CD4-positive, alpha-beta memory T cell (primary cell): ENCODE data around the gene RASL12. TPM values are rescaled to one million over a fixed set of nuclear protein-coding genes. Genes with fewer than 3 reads are reported as not detected.

Experiments
- CTCF ChIA-PET: fragments of 350-600 bp; sonication (Branson Sonifier 250); formaldehyde crosslinking; loops from one replicate; lab custom pipeline; 2021; ENCODE audit warnings: inconsistent platforms; ENCODE audit not compliant: partially characterized antibody; lab: Charles Lee
- POLR2A ChIA-PET: fragments of 350-600 bp; sonication (Branson Sonifier 250); formaldehyde crosslinking; loops from one replicate; lab custom pipeline; 2021; ENCODE audit not compliant: partially characterized antibody; lab: Charles Lee
- DNase-seq, 5 donors: peaks; one replicate each; pipeline versions ENCODE4 v3.0.0 to v3.0.0-alpha.2; 2020 to 2022; ENCODE audit warnings: mixed read lengths in 1 of 5
- H3K27ac ChIP-seq: one replicate; pipeline ENCODE4 v1.7.0; 2013; ENCODE audit warnings: low read depth, low read length
- H3K27me3 ChIP-seq: 2 replicates; pipeline ENCODE4 v1.7.0; 2013; ENCODE audit warnings: mild to moderate bottlenecking, low read length, moderate library complexity; ENCODE audit not compliant: insufficient read depth
- H3K36me3 ChIP-seq: 2 replicates; pipeline ENCODE4 v1.7.0; 2013; ENCODE audit warnings: mild to moderate bottlenecking, low read length, moderate library complexity; ENCODE audit not compliant: insufficient read depth
- H3K4me1 ChIP-seq: 2 replicates; pipeline ENCODE4 v1.7.0; 2013; ENCODE audit warnings: mild to moderate bottlenecking, low read length, moderate library complexity; ENCODE audit not compliant: insufficient read depth
- H3K4me3 ChIP-seq, 2 donors: one replicate each; pipeline ENCODE4 v1.7.0; 2013; ENCODE audit warnings: low read length in 2 of 2, mild to moderate bottlenecking in 1 of 2
- H3K9me3 ChIP-seq, 2 donors: one replicate each; pipeline ENCODE4 v1.7.0; 2013; ENCODE audit warnings: low read length in 2 of 2, control low read depth in 1 of 2; ENCODE audit not compliant: control insufficient read depth in 1 of 2
- H3K27ac Mint-ChIP-seq, 7 donors: one replicate each; pipeline ENCODE4 v1.8.0; 2020 to 2021; ENCODE audit warnings: mixed read lengths in 7 of 7, mild to moderate bottlenecking in 6 of 7, inconsistent platforms in 3 of 7, moderate library complexity in 3 of 7
- H3K27me3 Mint-ChIP-seq, 2 donors: one replicate each; pipeline ENCODE4 v1.8.0; 2020 to 2021; ENCODE audit warnings: mixed read lengths in 2 of 2
- H3K36me3 Mint-ChIP-seq, 2 donors: one replicate each; pipeline ENCODE4 v1.8.0; 2020 to 2021; ENCODE audit warnings: mixed read lengths in 2 of 2, inconsistent platforms in 1 of 2, mild to moderate bottlenecking in 1 of 2
- H3K4me1 Mint-ChIP-seq, 4 donors: one replicate each; pipeline ENCODE4 v1.8.0; 2020 to 2021; ENCODE audit warnings: mixed read lengths in 4 of 4, mild to moderate bottlenecking in 1 of 4
- H3K4me3 Mint-ChIP-seq, 8 donors: one replicate each; pipeline ENCODE4 v1.8.0; 2020 to 2021; ENCODE audit warnings: mixed read lengths in 8 of 8, mild to moderate bottlenecking in 7 of 8, moderate library complexity in 6 of 8, inconsistent platforms in 3 of 8
- H3K9me3 Mint-ChIP-seq, 8 donors: one replicate each; pipeline ENCODE4 v1.8.0; 2020 to 2021; ENCODE audit warnings: mixed read lengths in 8 of 8, mild to moderate bottlenecking in 5 of 8, inconsistent platforms in 3 of 8, moderate library complexity in 1 of 8
- intact Hi-C: fragments of 100-400 bp; cut with micrococcal nuclease; formaldehyde crosslinking; loops from one replicate; pipeline ENCODE4 v1.15.1; 2023
- polyA plus RNA-seq, 2 donors: library from polyadenylated mRNA; unstranded; fragments of 300-500 nt; fragmentation: Illumina TruSeq; gene quantifications; one replicate each; pipeline ENCODE4 v1.2.3, GENCODE V29; 2021
- total RNA-seq, 2 experiments: library from RNA; stranded (reverse); gene quantifications; one replicate each; pipeline ENCODE4 v1.2.3, GENCODE V29; 2021

The RASL12 gene
- total and polyA plus RNA-seq, 4 experiments from 2014 or later, result not detected

- Mint-ChIP-seq H3K9me3 (no peaks in the 10 kb centered on the region), H3K4me1 (no peaks in the 10 kb centered on the region), H3K27me3 (no peaks in the 10 kb centered on the region), H3K4me3 (no peak overlapping the region), H3K27ac (peak overlapping the region in 1 of 7 donors; percentile 52), H3K36me3 (peaks cover 1 to 11% of the 10 kb centered on the region in 2 donors)
- Histone ChIP-seq H3K4me1 (no peaks in the 10 kb centered on the region), H3K4me3 (no peak overlapping the region), H3K36me3 (no peaks in the 10 kb centered on the region), H3K9me3 (no peaks in the 10 kb centered on the region), H3K27me3 (no peaks in the 10 kb centered on the region), H3K27ac (no peak overlapping the region)
- CTCF ChIA-PET, result interaction anchor here (0.6 kb wide), 1 partner anchor 202 kb away, joined by 3 read pairs; no protein-coding TSS in a partner anchor
- intact Hi-C loops, result no loop called here
- POLR2A ChIA-PET, result no interaction called here
- no peak for DNase-seq
Observed at GRCh38 chr15:65091946-65092770, 24.4 kb upstream of the RASL12 start.

- H3K27me3 ChIP-seq, result no peaks in the 10 kb centered on the region
- no peak for DNase-seq
- H3K36me3 ChIP-seq, result no peaks in the 10 kb centered on the region
- no peaks in the 10 kb centered on the region for H3K9me3 ChIP-seq
- no peaks in the 10 kb centered on the region for H3K9me3 Mint-ChIP-seq
- H3K27ac ChIP-seq, result no peak overlapping the region
- ChIA-PET POLR2A (no interaction called here), CTCF (no interaction called here)
- H3K36me3 Mint-ChIP-seq, result peaks cover 0 to 1% of the 10 kb centered on the region in 2 donors
- peak overlapping the region in 2 of 7 donors; percentile 44 to 72 for H3K27ac Mint-ChIP-seq
- no peaks in the 10 kb centered on the region for H3K4me1 ChIP-seq
- H3K27me3 Mint-ChIP-seq, result peaks cover 0 to 2% of the 10 kb centered on the region in 2 donors
- no peak overlapping the region for H3K4me3 Mint-ChIP-seq
- intact Hi-C loops, result no loop called here
- H3K4me1 Mint-ChIP-seq, result no peaks in the 10 kb centered on the region
- H3K4me3 ChIP-seq, result no peak overlapping the region
Observed at GRCh38 chr15:65089206-65089824, 21.5 kb upstream of the RASL12 start.

- H3K4me3 ChIP-seq, result no peak overlapping the region
- DNase-seq, result no peak
- no peak overlapping the region for H3K4me3 Mint-ChIP-seq
- no peaks in the 10 kb centered on the region for H3K27me3 ChIP-seq
- H3K4me1 ChIP-seq, result no peaks in the 10 kb centered on the region
- CTCF ChIA-PET, result no interaction called here
- no peaks in the 10 kb centered on the region for H3K9me3 ChIP-seq
- H3K27ac Mint-ChIP-seq, result peak overlapping the region in 2 of 7 donors; percentile 7 to 44
- intact Hi-C loops, result no loop called here
- no peaks in the 10 kb centered on the region for H3K36me3 ChIP-seq
- peaks cover 2 to 3% of the 10 kb centered on the region in 2 donors for H3K27me3 Mint-ChIP-seq
- POLR2A ChIA-PET, result no interaction called here
- no peaks in the 10 kb centered on the region for H3K36me3 Mint-ChIP-seq
- no peaks in the 10 kb centered on the region for H3K9me3 Mint-ChIP-seq
- H3K4me1 Mint-ChIP-seq, result no peaks in the 10 kb centered on the region
- H3K27ac ChIP-seq, result no peak overlapping the region
Observed at GRCh38 chr15:65088643-65089021, 20.8 kb upstream of the RASL12 start.

GRCh38 chr15:65087873-65088642, 20.3 kb upstream of the RASL12 start:
- Histone ChIP-seq H3K36me3 (no peaks in the 10 kb centered on the region), H3K27me3 (no peaks in the 10 kb centered on the region), H3K4me1 (no peaks in the 10 kb centered on the region), H3K4me3 (no peak overlapping the region), H3K9me3 (no peaks in the 10 kb centered on the region), H3K27ac (no peak overlapping the region)
- no peak for DNase-seq
- Mint-ChIP-seq H3K27me3 (peaks cover 2 to 3% of the 10 kb centered on the region in 2 donors), H3K4me3 (no peak overlapping the region), H3K9me3 (no peaks in the 10 kb centered on the region), H3K4me1 (peaks cover 0 to 3% (median 0%) of the 10 kb centered on the region in 4 donors), H3K27ac (no peak overlapping the region), H3K36me3 (no peaks in the 10 kb centered on the region)
- intact Hi-C loops, result no loop called here
- POLR2A ChIA-PET, result no interaction called here
- CTCF ChIA-PET, result interaction anchor here (1.4 to 1.5 kb wide), 2 partner anchors 12 to 54 kb away, joined by 3 to 4 read pairs; no protein-coding TSS in a partner anchor

GRCh38 chr15:65087411-65087810, 19.6 kb upstream of the RASL12 start:
- Histone ChIP-seq H3K4me1 (peaks cover 4% of the 10 kb centered on the region), H3K9me3 (no peaks in the 10 kb centered on the region), H3K4me3 (no peak overlapping the region), H3K27me3 (no peaks in the 10 kb centered on the region), H3K36me3 (no peaks in the 10 kb centered on the region), H3K27ac (no peak overlapping the region)
- ChIA-PET CTCF (interaction anchor here (0.8 to 1.5 kb wide), 4 partner anchors 9 to 53 kb away, joined by 3 to 4 read pairs (median 3); no protein-coding TSS in a partner anchor), POLR2A (no interaction called here)
- H3K4me1 Mint-ChIP-seq, result peaks cover 5 to 10% (median 6%) of the 10 kb centered on the region in 4 donors
- no peak overlapping the region for H3K4me3 Mint-ChIP-seq
- no peaks in the 10 kb centered on the region for H3K36me3 Mint-ChIP-seq
- intact Hi-C loops, result no loop called here
- peak overlapping the region in 1 of 7 donors; percentile 41 for H3K27ac Mint-ChIP-seq
- peaks cover 8% of the 10 kb centered on the region in 2 donors for H3K27me3 Mint-ChIP-seq
- no peak for DNase-seq
- H3K9me3 Mint-ChIP-seq, result no peaks in the 10 kb centered on the region

- Mint-ChIP-seq H3K9me3 (no peaks in the 10 kb centered on the region), H3K36me3 (no peaks in the 10 kb centered on the region), H3K4me1 (peaks cover 7 to 14% (median 9%) of the 10 kb centered on the region in 4 donors), H3K4me3 (no peak overlapping the region), H3K27me3 (peaks cover 12% of the 10 kb centered on the region in 2 donors), H3K27ac (no peak overlapping the region)
- Histone ChIP-seq H3K36me3 (no peaks in the 10 kb centered on the region), H3K4me1 (peaks cover 10% of the 10 kb centered on the region), H3K4me3 (no peak overlapping the region), H3K9me3 (no peaks in the 10 kb centered on the region), H3K27ac (no peak overlapping the region), H3K27me3 (no peaks in the 10 kb centered on the region)
- no peak for DNase-seq
- ChIA-PET CTCF (interaction anchor here (0.8 to 1.5 kb wide), 5 partner anchors 9 to 352 kb away, joined by 3 to 4 read pairs (median 3); no protein-coding TSS in a partner anchor), POLR2A (no interaction called here)
- intact Hi-C loops, result no loop called here
Observed at GRCh38 chr15:65086680-65087111, 18.9 kb upstream of the RASL12 start.
